GM18861 (cell line): ENCODE measurements around the gene NCBP3.
"Not testable (repeated sequence)": the region's sequence is repeated elsewhere in the genome, so short reads cannot be mapped to it uniquely, and the experiment has no call there.

Experiments used
- ATAC-seq: cut with Tn5 transposase; IDR thresholded peaks from one replicate; pipeline ENCODE4 v1.9.1; 2021; ENCODE audit not compliant: unreplicated experiment

Gene NCBP3

DNA sequence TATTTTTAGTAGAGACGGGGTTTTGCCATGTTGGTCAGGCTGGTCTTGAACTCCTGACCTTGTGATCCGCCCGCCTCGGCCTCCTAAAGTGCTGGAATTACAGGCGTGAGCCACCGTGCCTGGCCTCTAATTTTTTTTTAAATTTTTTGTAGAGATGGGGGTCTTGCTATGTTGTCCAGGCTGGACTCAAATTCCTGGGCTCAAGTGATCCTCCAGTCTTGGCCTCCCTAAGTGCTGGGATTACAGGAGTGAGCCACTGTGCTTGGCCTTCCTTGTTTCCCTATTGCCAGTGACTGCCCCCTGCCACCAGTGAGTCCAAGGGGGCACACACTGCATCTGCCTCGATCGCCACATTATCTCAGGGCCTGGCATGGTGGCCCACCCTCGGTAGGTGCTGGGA, 51.9 kb downstream of the NCBP3 start:
- ATAC-seq: not testable (repeated sequence)

DNA sequence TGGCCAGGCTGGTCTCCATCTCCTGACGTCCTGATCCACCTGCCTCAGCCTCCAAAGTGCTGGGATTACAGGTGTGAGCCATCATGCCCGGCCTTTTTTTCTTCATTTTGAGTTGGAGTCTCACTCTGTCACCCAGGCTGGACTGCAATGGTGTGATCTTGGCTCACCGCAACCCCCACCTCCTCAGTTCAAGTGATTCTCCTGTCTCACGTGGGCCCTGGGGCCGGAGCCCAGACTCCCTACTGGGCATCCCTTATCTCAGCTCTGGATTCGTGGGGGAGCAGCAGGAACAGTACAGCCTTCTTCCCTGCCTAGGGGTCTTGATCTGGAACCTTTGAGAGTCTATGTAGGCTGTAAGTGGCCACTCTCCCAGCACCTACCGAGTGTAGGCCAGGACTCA, 52.8 kb downstream of the NCBP3 start:
- not testable (repeated sequence) for ATAC-seq

GRCh38 chr17:3792481-3792880, 53.6 kb downstream of the NCBP3 start:
- no peak for ATAC-seq

DNA sequence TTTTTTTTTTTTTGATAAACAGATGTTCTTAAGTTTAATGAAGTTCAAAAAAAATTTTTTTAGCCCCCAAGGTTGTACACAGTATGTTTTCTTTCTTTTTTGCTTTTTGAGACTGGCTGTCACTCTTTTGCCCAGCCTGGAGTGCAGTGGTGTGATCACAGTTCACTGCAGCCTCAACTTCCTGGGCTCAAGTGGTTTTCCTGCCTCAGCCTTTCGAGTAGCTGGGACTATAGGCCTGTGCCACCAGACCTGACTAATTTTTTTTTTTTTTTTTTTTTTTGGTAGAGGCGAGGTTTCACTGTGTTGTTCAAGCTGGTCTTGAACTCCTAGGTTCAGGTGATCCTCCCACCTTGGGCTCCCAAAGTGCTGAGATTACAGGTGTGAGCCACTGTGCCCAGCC, 57.8 kb downstream of the NCBP3 start:
- no peak for ATAC-seq

DNA sequence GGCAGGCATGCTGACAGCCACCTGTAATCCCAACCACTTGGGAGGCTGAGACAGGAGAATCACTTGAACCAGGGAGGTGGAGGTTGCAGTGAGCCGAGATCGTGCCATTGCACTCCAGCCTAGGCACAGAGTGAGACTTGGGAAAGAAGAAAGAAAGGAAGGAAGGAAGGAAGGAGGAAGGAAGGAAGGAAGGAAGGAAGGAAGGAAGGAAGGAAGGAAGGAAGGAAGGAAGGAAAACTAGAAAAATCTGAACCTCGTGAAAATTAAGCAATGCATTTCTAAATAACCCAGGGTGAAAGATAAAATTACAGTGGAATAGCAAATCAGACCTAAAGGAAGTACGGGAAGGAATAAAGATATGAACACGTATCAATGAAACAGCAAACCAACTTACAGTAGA, 60.7 kb downstream of the NCBP3 start:
- ATAC-seq: not testable (repeated sequence)

DNA sequence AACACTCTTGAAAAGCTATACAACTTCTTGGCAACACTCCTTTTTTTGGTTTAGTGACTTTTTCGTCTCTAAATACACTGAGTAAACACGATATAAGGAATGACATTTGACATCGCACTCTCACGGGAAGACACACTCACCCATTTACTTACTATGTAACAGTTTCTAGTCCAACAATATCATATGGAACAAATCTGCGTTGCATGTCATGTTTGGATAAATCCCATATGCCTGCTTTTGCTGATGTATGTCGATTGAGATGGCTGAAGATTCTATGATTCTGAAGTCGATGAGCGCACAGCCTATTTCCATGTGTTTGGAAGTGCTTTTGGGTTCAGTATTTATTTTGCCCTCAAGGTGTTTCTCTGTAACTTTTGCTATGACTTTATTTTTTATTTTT, 63.3 kb downstream of the NCBP3 start:
- no peak for ATAC-seq

GRCh38 chr17:3780986-3781385, 65.1 kb downstream of the NCBP3 start:
- ATAC-seq: no peak

DNA sequence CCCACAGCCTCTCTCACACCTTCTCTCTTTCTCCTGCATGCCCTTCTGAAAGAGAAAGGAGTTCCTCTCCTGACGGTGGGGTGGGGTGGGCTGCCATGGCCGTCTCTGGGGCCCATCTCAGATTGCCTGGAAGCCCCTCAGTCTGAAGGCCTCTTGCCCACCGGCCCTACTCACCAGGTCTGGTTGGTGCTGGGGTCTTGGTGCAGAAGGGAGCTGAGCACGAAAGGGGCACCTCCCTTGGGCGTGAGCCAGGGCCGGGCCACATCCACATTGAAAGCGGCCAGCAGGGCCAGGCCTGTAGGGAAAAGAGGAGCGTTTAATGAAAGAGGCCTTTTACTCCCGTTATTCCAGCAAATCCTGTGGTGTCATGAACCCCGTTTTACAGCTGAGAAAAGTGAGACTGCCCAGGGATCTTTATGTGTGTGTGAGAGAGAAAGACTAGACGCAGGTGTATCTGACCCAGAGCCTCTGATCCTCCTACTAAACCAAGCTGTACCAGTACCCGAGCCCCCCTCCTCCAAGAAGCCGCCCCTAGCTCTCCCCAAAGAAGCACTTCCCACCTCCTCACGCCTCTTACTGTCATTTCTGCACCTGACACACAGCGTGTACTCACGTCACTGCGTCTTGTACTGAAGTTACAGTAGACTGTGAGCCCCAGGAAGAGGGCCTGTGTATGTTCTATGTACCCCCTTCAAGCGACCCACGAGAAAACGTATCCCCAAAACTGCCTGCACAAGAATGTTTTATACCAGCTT, 68.5 kb downstream of the NCBP3 start:
- no peak for ATAC-seq

GRCh38 chr17:3773966-3774365, 72.1 kb downstream of the NCBP3 start:
- no peak for ATAC-seq

- no peak for ATAC-seq
Observed at GRCh38 chr17:3773511-3773910, 72.5 kb downstream of the NCBP3 start.

DNA sequence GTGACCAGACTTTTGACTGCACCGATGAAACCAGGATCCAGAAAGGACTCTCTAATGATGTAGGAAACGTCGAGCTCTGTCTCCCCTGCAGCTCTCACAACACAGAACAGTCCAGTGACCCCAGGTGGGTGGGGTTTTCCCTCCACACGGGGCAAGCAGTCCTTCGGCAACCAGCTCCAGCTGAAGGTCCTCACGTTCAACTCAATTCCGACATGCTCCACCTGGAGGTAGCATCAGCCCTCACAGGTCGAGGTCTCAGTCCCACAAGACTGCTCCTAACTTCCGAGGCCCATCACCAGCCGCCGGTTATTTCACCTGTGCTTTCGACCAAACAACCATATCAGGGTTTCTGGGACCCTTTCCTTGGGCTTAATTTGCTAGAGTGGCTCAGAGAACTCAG, 73.3 kb downstream of the NCBP3 start:
- ATAC-seq: no peak

DNA sequence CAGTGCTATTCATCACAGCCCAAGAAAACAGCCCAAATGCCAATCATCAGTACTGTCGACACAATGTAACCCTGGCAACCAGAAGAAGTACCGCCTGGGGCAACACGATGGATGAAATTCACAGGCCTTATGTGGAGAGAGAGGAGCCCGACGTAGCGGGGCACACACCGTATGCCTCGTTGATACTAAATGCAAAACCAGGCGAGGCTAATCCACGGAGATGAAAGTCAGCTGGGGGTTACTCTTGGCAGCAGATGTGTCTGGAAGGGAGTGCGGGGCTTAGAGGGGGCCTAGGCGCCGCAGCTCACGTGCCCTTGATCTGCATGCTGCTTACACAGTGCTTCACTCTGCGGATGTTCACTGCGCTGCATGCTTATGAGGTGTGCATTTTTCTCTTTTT, 74.9 kb downstream of the NCBP3 start:
- ATAC-seq: no peak

GRCh38 chr17:3770466-3770865, 75.6 kb downstream of the NCBP3 start:
- ATAC-seq: no peak

GRCh38 chr17:3768769-3769168, 77.3 kb downstream of the NCBP3 start:
- ATAC-seq: no peak

- no peak for ATAC-seq
Observed at GRCh38 chr17:3768341-3768740, 77.7 kb downstream of the NCBP3 start.

DNA sequence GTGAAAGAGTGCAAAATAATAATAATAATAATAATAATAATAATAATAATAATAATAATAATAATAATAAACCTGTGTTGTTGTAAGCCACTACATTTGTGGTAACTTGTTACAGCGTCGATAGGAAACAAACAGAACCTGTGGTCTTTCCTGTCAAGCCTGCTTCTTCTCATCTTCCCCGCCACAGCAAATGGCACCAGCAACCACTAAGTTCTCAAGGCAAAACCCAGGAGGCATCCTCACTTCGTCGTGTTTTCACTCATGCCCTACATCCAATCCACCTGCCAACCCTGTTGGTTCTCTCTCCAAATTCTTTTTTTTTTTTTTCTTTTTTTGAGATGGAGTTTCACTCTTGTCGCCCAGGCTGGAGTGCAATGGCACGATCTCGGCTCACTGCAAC, 79.3 kb downstream of the NCBP3 start:
- no peak for ATAC-seq

DNA sequence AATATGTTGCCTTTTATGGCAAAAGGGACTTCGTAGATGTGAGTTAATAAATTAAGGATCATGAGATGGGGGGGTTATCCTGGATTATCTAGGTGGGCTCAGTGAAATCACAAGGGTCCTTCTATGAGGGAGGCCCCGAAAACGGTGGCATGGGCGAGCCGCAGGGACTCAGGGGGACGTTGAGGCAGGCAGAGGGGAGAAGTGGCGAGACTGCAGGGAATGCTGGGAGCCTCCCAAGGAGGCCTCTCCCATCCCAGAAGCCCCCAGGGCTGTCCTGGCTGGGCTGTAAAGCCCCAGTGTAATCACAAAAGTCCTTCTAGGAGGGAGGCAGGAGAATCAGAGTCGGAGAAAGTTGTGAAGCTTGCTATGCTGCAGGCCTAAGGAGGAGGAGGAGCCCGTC, 80.1 kb downstream of the NCBP3 start:
- no peak for ATAC-seq

DNA sequence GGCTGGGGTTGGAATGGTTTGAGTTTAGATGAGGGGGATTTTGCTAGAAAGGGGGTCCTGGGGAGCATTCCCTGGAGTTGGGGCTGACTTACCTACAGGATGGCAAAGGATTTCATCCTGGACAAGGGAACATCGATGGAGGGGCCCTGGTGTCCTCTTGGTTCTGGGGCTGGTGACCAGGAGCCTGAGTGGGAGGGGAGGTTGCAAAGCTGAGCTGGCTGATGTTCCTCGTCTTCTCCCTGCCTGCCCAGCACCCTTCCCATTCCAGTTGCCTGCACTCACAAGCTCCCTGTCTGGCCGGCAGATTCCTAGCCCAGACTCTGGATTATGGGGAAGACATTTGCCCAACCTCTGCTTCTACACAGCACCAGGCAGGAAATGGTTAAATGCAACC, 82.3 kb downstream of the NCBP3 start:
- ATAC-seq: no peak

GRCh38 chr17:3762922-3763776, 82.9 kb downstream of the NCBP3 start:
- ATAC-seq: peak; percentile 77

DNA sequence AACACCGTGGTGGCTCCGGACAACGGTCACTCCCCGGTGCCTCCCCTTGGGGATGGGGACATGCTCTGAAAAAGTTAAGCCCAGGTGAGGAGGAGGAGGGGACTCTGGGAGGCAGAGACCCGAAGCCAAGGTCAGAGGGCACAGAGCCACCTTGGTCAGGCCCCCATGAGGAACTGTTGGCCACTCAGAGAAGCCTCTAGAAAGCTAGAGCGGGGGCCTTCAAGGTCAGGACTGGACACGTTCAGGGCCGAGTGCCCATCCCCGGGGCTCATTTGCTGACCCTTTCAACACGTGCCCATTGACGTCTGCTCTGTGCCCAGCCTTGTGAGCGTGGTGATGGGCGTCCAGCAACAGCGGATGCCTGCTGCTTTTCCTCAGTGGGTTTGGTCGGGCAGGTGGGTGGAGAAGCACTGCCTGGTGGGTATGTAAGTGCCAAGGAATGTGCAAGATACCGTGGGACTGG, 84.1 kb downstream of the NCBP3 start:
- no peak for ATAC-seq

- no peak for ATAC-seq
Observed at GRCh38 chr17:3761036-3761917, 84.8 kb downstream of the NCBP3 start.
